HEK293T (cell line): ENCODE data around the gene ZDHHC22.

Experiments used
- CTBP1 ChIP-seq: fragments of 450-650 bp; IDR thresholded peaks from 2 replicates; pipeline ENCODE4 v1.6.1; 2016; ENCODE audit warnings: borderline replicate concordance
- SUZ12 ChIP-seq: fragments of 450-650 bp; IDR thresholded peaks from 2 replicates; pipeline ENCODE4 v1.6.1; 2016; ENCODE audit warnings: mild to moderate bottlenecking

DNA sequence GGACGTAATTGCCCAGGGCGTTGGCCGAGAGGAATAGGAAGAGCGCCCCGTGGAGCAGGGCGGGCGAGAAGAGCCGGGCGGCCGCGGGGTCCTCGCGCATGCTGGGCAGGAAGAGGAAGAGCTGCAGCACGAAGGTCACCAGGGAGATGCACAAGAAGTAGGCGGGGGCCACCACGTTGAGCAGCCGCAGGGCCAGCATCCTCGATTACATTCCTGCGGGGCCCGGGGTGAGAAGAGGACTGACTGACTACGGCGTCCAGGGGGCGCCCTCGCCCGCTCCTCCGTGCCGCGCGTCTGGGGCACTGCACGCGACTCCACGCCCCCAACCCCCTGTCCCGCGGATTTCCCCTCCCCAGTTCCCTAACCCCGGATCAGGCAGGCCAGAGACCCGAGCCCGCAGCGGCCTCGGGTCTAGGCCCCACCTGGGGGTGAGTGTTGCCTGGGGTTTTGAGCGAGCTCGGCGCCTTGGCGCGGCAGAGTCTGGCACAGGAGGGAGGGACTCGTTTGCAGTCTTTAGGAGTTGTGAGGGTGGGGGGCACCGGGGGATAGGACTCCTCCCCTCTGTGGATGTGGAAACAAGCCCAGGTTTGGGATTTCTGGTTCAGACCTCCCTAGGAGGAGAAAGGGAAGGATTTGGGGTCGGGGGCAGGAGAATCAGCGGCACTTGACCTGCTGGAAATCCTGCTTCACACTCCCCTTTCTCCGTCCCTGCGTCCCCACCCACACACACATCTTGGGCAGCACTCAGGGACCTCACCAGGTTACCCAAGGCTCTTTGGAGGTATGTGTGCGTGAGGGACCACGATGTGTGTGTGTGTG lies 1.8 kb downstream of the ZDHHC22 start:
- no peak for TF ChIP-seq SUZ12
- no peak for TF ChIP-seq CTBP1
